K562 (cell line): ENCODE results near the gene NEURL4. TPM values are rescaled to one million over a fixed set of nuclear protein-coding genes. Genes with fewer than 3 reads are reported as not detected.

Source experiments
- ATAC-seq: fragments of 200-7000 bp; cut with Tn5 transposase; 3 replicates; pipeline ENCODE4 v1.9.1; 2020; ENCODE audit warnings: moderate library complexity
- BruUV-seq: library from RNA; stranded (reverse); fragments of 400-500 nt; replicated peaks from 2 replicates; lab custom pipeline; 2021; lab: Mats Ljungman, UMichigan
- CTCF ChIA-PET: fragments of 300-600 bp; formaldehyde crosslinking; extraction: SDS; loops from one replicate; lab custom pipeline; 2021; ENCODE audit warnings: low intra/inter-chr PET ratio; lab: Yijun Ruan, JAX
- POLR2A ChIA-PET: fragments of 300-600, 350-650 bp; sonication (Branson Sonifier 250); formaldehyde crosslinking; extraction: SDS; loops from one replicate; lab custom pipeline; 2021; ENCODE audit warnings: antibody characterized with exemption, inconsistent platforms; lab: Yijun Ruan, JAX
- DNase-seq, 4 experiments: peaks; one replicate each; pipeline versions ENCODE4 v3.0.0 to v3.0.0-alpha.2; 2011 to 2018; ENCODE audit warnings: low spot score in 3 of 4, mixed read lengths in 3 of 4; ENCODE audit errors: extremely low read depth in 1 of 4
- FAIRE-seq: peaks from 2 replicates; lab custom pipeline; 2011; peaks lifted over from hg19 to GRCh38; lab: Jason Lieb, UNC
- H2AFZ ChIP-seq: 2 replicates; pipeline ENCODE4 v1.6.0; 2011; ENCODE audit warnings: low read depth, low read length, control low read depth, inconsistent platforms
- H3K27ac ChIP-seq: fragments of 200-600 bp; 3 replicates; pipeline ENCODE4 v1.8.0; 2011; ENCODE audit warnings: low read depth, mild to moderate bottlenecking, control low read depth, inconsistent platforms, low read length, moderate library complexity, mixed read lengths; ENCODE audit errors: extremely low read depth
- H3K27me3 ChIP-seq, 2 experiments: fragments of 300-600 bp in 1 of 2; 2 replicates in 1 of 2; 3 replicates in 1 of 2; pipeline versions ENCODE4 v1.6.0 to v1.8.0; 2011; ENCODE audit warnings: inconsistent platforms in 2 of 2, low read length in 2 of 2, mild to moderate bottlenecking in 1 of 2, mixed read lengths in 1 of 2, moderate library complexity in 1 of 2; ENCODE audit not compliant: control insufficient read depth in 2 of 2, insufficient read depth in 2 of 2
- H3K36me3 ChIP-seq: fragments of 300-600 bp; 3 replicates; pipeline ENCODE4 v1.8.0; 2011; ENCODE audit warnings: mild to moderate bottlenecking, low read length, inconsistent platforms; ENCODE audit not compliant: control insufficient read depth, insufficient read depth
- H3K4me1 ChIP-seq, 2 experiments: fragments of 200-600 bp in 1 of 2; replicated peaks in 1 of 2; 2 replicates in 1 of 2; 3 replicates in 1 of 2; pipeline versions ENCODE4 v1.5.1 to v1.8.0; 2011; ENCODE audit warnings: inconsistent platforms in 2 of 2, low read length in 2 of 2, mild to moderate bottlenecking in 1 of 2, mixed read lengths in 1 of 2, moderate library complexity in 1 of 2; ENCODE audit not compliant: control insufficient read depth in 2 of 2, insufficient read depth in 2 of 2
- H3K4me2 ChIP-seq: 2 replicates; pipeline ENCODE4 v1.6.1; 2011; ENCODE audit warnings: low read length, control low read depth, inconsistent platforms, mixed read lengths; ENCODE audit not compliant: insufficient read depth
- H3K4me3 ChIP-seq: fragments of 200-600 bp; sonication (generic), shearing (Covaris generic); 2 replicates; pipeline ENCODE4 v1.5.1; 2016; ENCODE audit warnings: control low read depth, inconsistent platforms
- H3K79me2 ChIP-seq: fragments of 200-600 bp; 3 replicates; pipeline ENCODE4 v1.8.0; 2011; ENCODE audit warnings: low read length, inconsistent platforms; ENCODE audit not compliant: control insufficient read depth, insufficient read depth
- H3K9ac ChIP-seq, 2 experiments: 2 replicates each; pipeline versions ENCODE4 v1.6.0 to v1.6.1; 2011; ENCODE audit warnings: low read depth in 2 of 2, low read length in 2 of 2, control low read depth in 1 of 2, inconsistent platforms in 1 of 2, mild to moderate bottlenecking in 1 of 2, mixed read lengths in 1 of 2; ENCODE audit not compliant: insufficient read depth in 1 of 2
- H3K9me1 ChIP-seq: one replicate; pipeline ENCODE4 v1.6.0; 2011; ENCODE audit warnings: inconsistent platforms, mild to moderate bottlenecking, low read length, moderate library complexity; ENCODE audit not compliant: control insufficient read depth, insufficient read depth
- H3K9me3 ChIP-seq: replicated peaks from 2 replicates; pipeline ENCODE4 v1.5.1; 2011; ENCODE audit warnings: low read depth, low read length, inconsistent platforms; ENCODE audit not compliant: control insufficient read depth, insufficient read depth
- H4K20me1 ChIP-seq: replicated peaks from 2 replicates; pipeline ENCODE4 v1.6.1; 2011; ENCODE audit warnings: low read length, inconsistent platforms, mixed read lengths; ENCODE audit not compliant: control insufficient read depth, insufficient read depth
- CC2D1A ChIP-seq: fragments of 450-650 bp; IDR thresholded peaks from 2 replicates; pipeline ENCODE4 v1.6.1; 2017; ENCODE audit warnings: mild to moderate bottlenecking
- E2F3 ChIP-seq: fragments of 250-450 bp; sonication (Bioruptor Pico); IDR thresholded peaks from 2 replicates; pipeline ENCODE4 v1.4.0; 2020; ENCODE audit warnings: mild to moderate bottlenecking
- FOXM1 ChIP-seq, 2 experiments: fragments of 450-650 bp in 1 of 2; sonication (generic) in 1 of 2; formaldehyde crosslinking in 1 of 2; IDR thresholded peaks; 2 replicates each; pipeline versions ENCODE4 v1.6.1 to v1.9.0; 2017 to 2022; ENCODE audit warnings: low read depth in 2 of 2, mild to moderate bottlenecking in 2 of 2, missing genetic modification reagents in 1 of 2, moderate library complexity in 1 of 2
- MAFK ChIP-seq: IDR thresholded peaks from 2 replicates; pipeline ENCODE4 v1.6.1; 2011; ENCODE audit warnings: low read length, improper control_type of control experiment
- MECOM ChIP-seq: fragments of 250-450 bp; sonication (Bioruptor Pico); IDR thresholded peaks from 2 replicates; pipeline ENCODE4 v1.8.0; 2022; ENCODE audit warnings: inconsistent platforms
- MTA1 ChIP-seq: fragments of 450-650 bp; IDR thresholded peaks from 2 replicates; pipeline ENCODE4 v1.6.1; 2017; ENCODE audit warnings: borderline replicate concordance
- PHF20 ChIP-seq: fragments of 450-650 bp; IDR thresholded peaks from 2 replicates; pipeline ENCODE4 v1.6.1; 2018; ENCODE audit not compliant: partially characterized antibody
- PTBP1 ChIP-seq: fragments of 200-400 bp; formaldehyde crosslinking; IDR thresholded peaks from 2 replicates; pipeline ENCODE4 v1.6.1; 2017; ENCODE audit warnings: low read depth, low read length
- TCF7L2 ChIP-seq: fragments of 150-350 bp; IDR thresholded peaks from 2 replicates; pipeline ENCODE4 v1.6.1; 2016; ENCODE audit warnings: low read depth, mild to moderate bottlenecking, low read length, moderate library complexity
- U2AF2 ChIP-seq: fragments of 200-400 bp; formaldehyde crosslinking; optimal IDR thresholded peaks from 2 replicates; pipeline ENCODE3; 2017; ENCODE audit warnings: low read depth, mild to moderate bottlenecking, low read length
- ZKSCAN1 ChIP-seq: fragments of 150-350 bp; IDR thresholded peaks from 2 replicates; pipeline ENCODE4 v1.6.1; 2016; ENCODE audit warnings: low read depth, low read length
- ZNF121 ChIP-seq: sonication (generic); formaldehyde crosslinking; conservative IDR thresholded peaks from 2 replicates; pipeline ENCODE4 v1.8.0; 2022; ENCODE audit warnings: missing genetic modification reagents
- ZNF830 ChIP-seq: fragments of 250-450 bp; sonication (Bioruptor Pico); IDR thresholded peaks from 2 replicates; pipeline ENCODE4 v1.5.0; 2021; ENCODE audit warnings: mild to moderate bottlenecking
- WGBS: fragments of 100-300 bp; shearing (Covaris generic); methylation state at CpG from one replicate; pipeline ENCODE4 v1.1.6; 2016; ENCODE audit warnings: low coverage, mixed read lengths; ENCODE audit not compliant: insufficient coverage; ENCODE audit errors: missing lambda C conversion rate; 5-methylcytosine and 5-hydroxymethylcytosine counted together
- in situ Hi-C: fragments of 300-500 bp; cut with MboI; formaldehyde crosslinking; loops from 4 replicates; pipeline ENCODE4 v1.15.0; 2018; ENCODE audit warnings: inconsistent platforms, mixed read lengths
- intact Hi-C: fragments of 100-400 bp; cut with micrococcal nuclease; formaldehyde crosslinking; loops from 2 replicates; pipeline ENCODE4 v1.14.2; 2022
- polyA plus RNA-seq, 8 experiments: library from polyadenylated mRNA; depleted of rRNA in 4 of 8; stranded (reverse) in 5 of 8; unstranded in 3 of 8; fragments of >200 nt; fragmentation: Nextera tagmentation in 2 of 8; fragmentation: Illumina TruSeq in 1 of 8; extraction: Ambion mirVana in 2 of 8; extraction: Trizol in 1 of 8; gene quantifications; 2 replicates each; pipeline versions ENCODE4 v1.2.1 to v1.2.3, GENCODE V29; 2011 to 2014; ENCODE audit warnings: inconsistent platforms in 1 of 8, missing spikeins in 1 of 8
- total RNA-seq, 7 experiments: library from RNA; depleted of rRNA in 6 of 7; stranded (reverse); fragments of >200 nt in 6 of 7; fragmentation: Illumina TruSeq in 2 of 7; extraction: Trizol in 2 of 7; gene quantifications; 2 replicates each; pipeline versions ENCODE4 v1.2.1 to v1.2.3, GENCODE V29; 2011 to 2021; ENCODE audit warnings: low replicate concordance in 1 of 7
- TF ChIP-seq, protein P1 (sequence below): fragments of 250-450 bp; sonication (Bioruptor Pico); IDR thresholded peaks from 2 replicates; pipeline ENCODE4 v1.9.0; 2021; ENCODE audit warnings: mild to moderate bottlenecking
- TF ChIP-seq, protein P2 (sequence below): fragments of 250-450 bp; sonication (Bioruptor Pico); IDR thresholded peaks from 2 replicates; pipeline ENCODE4 v1.8.0; 2022; ENCODE audit warnings: moderate library complexity, mild to moderate bottlenecking, inconsistent platforms
- TF ChIP-seq, protein P3 (sequence below): fragments of 450-650 bp; IDR thresholded peaks from 2 replicates; pipeline ENCODE4 v1.6.1; 2017; ENCODE audit warnings: mild to moderate bottlenecking, moderate library complexity
- TF ChIP-seq, protein P4 (sequence below): sonication (generic); formaldehyde crosslinking; IDR thresholded peaks from 2 replicates; pipeline ENCODE4 v1.8.0; 2022; ENCODE audit warnings: missing genetic modification reagents, mild to moderate bottlenecking, borderline replicate concordance
- TF ChIP-seq, protein P5 (sequence below): fragments of 450-650 bp; formaldehyde crosslinking; conservative IDR thresholded peaks from 2 replicates; pipeline ENCODE4 v1.4.0; 2022; ENCODE audit warnings: mild to moderate bottlenecking, missing genetic modification characterization

NEURL4 gene
- total and polyA plus RNA-seq, 9 of the 15 experiments (the other 6 are each of a cell fraction or from before 2014, with no cell fraction given) = 0.08 to 37.4 (median 11.5) TPM

DNA sequence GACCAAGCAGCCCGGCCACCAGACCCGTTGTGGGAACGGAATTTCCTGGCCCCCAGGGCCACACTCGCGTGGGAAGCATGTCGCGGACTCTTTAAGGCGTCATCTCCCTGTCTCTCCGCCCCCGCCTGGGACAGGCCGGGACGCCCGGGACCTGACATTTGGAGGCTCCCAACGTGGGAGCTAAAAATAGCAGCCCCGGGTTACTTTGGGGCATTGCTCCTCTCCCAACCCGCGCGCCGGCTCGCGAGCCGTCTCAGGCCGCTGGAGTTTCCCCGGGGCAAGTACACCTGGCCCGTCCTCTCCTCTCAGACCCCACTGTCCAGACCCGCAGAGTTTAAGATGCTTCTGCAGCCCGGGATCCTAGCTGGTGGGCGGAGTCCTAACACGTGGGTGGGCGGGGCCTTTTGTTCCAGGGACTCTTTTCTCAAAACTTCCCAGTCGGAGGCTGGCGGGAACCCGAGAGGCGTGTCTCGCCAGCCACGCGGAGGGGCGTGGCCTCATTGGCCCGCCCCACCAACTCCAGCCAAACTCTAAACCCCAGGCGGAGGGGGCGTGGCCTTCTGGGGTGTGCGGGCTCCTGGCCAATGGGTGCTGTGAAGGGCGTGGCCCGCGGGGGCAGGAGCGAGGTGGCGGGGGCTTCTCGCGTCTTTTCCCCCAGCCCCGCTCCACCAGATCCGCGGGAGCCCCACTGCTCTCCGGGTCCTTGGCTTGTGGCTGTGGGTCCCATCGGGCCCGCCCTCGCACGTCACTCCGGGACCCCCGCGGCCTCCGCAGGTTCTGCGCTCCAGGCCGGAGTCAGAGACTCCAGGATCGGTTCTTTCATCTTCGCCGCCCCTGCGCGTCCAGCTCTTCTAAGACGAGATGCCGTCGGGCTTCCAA, 47.8 kb downstream of the NEURL4 start, which contains the start of gene SLC2A4:
SLC2A4 (plus strand) TSS at position 645 of the 879 bp plus-strand sequence; CDS start at position 862, 217 bp downstream.
- in situ Hi-C loops = loop anchor here (5.0 kb wide), 1 partner anchor 61 kb away; no protein-coding TSS in a partner anchor
- WGBS = 0% methylated on average over 37 of the region's 71 CpGs
- ATAC-seq (peak; percentile 90), FAIRE-seq (peak; percentile 94), DNase-seq (peak; percentile 96 to 98 (median 97))
- Histone ChIP-seq H3K27me3 (no peaks in the 10 kb centered on the region), H4K20me1 (no peaks in the 10 kb centered on the region; the same call in 1 of the 2 replicates), H3K9me1 (no peaks in the 10 kb centered on the region), H3K4me2 (peak within 1 kb of the TSS; percentile 84), H3K27ac (peak within 1 kb of the TSS; percentile 74), H3K4me1 (peaks cover 15 to 44% of the 10 kb centered on the region in 2 experiments; a peak in 4 of 5 replicates), H3K79me2 (no peaks in the 10 kb centered on the region; the same call in 2 of the 3 replicates), H3K36me3 (0 out of 3 replicates have a peak, but pooled peaks cover 3% of the 10 kb centered on the region), H2AFZ (peak within 1 kb of the TSS; percentile 91), H3K9me3 (no peaks in the 10 kb centered on the region), H3K4me3 (peak within 1 kb of the TSS; percentile 65), H3K9ac (peak within 1 kb of the TSS; percentile 65 to 97)
- ChIA-PET CTCF (interaction anchor here (2.1 to 2.3 kb wide), 2 partner anchors 15 to 64 kb away, joined by 19 to 32 read pairs; no protein-coding TSS in a partner anchor), POLR2A (interaction anchor here (0.6 to 1.8 kb wide), 6 partner anchors 13 to 875 kb away, joined by 3 to 6 read pairs (median 4); no protein-coding TSS in a partner anchor)
- intact Hi-C loops = loop anchor here (2.0 to 5.0 kb wide), 2 partner anchors 44 to 63 kb away; partner anchors contain the start of gene PHF23
- BruUV-seq = no TSS peak
- TF ChIP-seq PTBP1 (no peak), U2AF2 (no peak), MTA1 (no peak), ZKSCAN1 (no peak), TCF7L2 (no peak), MAFK (no peak), E2F3 (CRISPR knock-in tag) (no peak), FOXM1 (IDR thresholded peaks at IDR 0.05; ENCODE audit: low read depth) (no peak), FOXM1 (CRISPR knock-in tag; IDR thresholded peaks at IDR 0.05; ENCODE audit: low read depth) (no peak), ZNF121 (no peak), PHF20 (no peak), CC2D1A (no peak), MECOM (CRISPR knock-in tag) (no peak), ZNF830 (CRISPR knock-in tag) (no peak)
- TF ChIP-seq, protein P1, sequence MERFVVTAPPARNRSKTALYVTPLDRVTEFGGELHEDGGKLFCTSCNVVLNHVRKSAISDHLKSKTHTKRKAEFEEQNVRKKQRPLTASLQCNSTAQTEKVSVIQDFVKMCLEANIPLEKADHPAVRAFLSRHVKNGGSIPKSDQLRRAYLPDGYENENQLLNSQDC = no peak
- TF ChIP-seq, protein P2, sequence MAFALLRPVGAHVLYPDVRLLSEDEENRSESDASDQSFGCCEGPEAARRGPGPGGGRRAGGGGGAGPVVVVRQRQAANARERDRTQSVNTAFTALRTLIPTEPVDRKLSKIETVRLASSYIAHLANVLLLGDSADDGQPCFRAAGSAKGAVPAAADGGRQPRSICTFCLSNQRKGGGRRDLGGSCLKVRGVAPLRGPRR (CRISPR knock-in tag) = no peak
- TF ChIP-seq, protein P3, sequence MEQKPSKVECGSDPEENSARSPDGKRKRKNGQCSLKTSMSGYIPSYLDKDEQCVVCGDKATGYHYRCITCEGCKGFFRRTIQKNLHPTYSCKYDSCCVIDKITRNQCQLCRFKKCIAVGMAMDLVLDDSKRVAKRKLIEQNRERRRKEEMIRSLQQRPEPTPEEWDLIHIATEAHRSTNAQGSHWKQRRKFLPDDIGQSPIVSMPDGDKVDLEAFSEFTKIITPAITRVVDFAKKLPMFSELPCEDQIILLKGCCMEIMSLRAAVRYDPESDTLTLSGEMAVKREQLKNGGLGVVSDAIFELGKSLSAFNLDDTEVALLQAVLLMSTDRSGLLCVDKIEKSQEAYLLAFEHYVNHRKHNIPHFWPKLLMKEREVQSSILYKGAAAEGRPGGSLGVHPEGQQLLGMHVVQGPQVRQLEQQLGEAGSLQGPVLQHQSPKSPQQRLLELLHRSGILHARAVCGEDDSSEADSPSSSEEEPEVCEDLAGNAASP = no peak
- TF ChIP-seq, protein P4, sequence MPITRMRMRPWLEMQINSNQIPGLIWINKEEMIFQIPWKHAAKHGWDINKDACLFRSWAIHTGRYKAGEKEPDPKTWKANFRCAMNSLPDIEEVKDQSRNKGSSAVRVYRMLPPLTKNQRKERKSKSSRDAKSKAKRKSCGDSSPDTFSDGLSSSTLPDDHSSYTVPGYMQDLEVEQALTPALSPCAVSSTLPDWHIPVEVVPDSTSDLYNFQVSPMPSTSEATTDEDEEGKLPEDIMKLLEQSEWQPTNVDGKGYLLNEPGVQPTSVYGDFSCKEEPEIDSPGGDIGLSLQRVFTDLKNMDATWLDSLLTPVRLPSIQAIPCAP = no peak
- TF ChIP-seq, protein P5, sequence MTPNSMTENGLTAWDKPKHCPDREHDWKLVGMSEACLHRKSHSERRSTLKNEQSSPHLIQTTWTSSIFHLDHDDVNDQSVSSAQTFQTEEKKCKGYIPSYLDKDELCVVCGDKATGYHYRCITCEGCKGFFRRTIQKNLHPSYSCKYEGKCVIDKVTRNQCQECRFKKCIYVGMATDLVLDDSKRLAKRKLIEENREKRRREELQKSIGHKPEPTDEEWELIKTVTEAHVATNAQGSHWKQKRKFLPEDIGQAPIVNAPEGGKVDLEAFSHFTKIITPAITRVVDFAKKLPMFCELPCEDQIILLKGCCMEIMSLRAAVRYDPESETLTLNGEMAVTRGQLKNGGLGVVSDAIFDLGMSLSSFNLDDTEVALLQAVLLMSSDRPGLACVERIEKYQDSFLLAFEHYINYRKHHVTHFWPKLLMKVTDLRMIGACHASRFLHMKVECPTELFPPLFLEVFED (CRISPR knock-in tag) = no peak
